DND-41 (cell line): ENCODE measurements around the gene PIP4K2A.
A peak's percentile ranks its signal among the peaks of the same experiment; 100 is the strongest.

Experiments used
- ATAC-seq: fragments of 200-7000 bp; cut with Tn5 transposase; 3 replicates; pipeline ENCODE4 v1.9.1; 2021; ENCODE audit warnings: low read depth; ENCODE audit not compliant: insufficient read depth
- DNase-seq: peaks from one replicate; pipeline ENCODE4 v3.0.0-alpha.2; 2020
- H2AFZ ChIP-seq: 2 replicates; pipeline ENCODE4 v1.6.0; 2012; ENCODE audit warnings: low read depth, low read length
- H3K27ac ChIP-seq: 2 replicates; pipeline ENCODE4 v1.5.1; 2012; ENCODE audit warnings: low read length, inconsistent platforms
- H3K27me3 ChIP-seq: fragments of 200-600 bp; sonication (generic); 2 replicates; pipeline ENCODE4 v1.6.0; 2012; ENCODE audit warnings: low read length, mild to moderate bottlenecking, inconsistent platforms; ENCODE audit not compliant: insufficient read depth, poor library complexity
- H3K36me3 ChIP-seq: 2 replicates; pipeline ENCODE4 v1.5.1; 2012; ENCODE audit warnings: low read length, inconsistent platforms; ENCODE audit not compliant: insufficient read depth
- H3K4me1 ChIP-seq: 2 replicates; pipeline ENCODE4 v1.5.1; 2012; ENCODE audit warnings: mild to moderate bottlenecking, low read length; ENCODE audit not compliant: insufficient read depth
- H3K4me2 ChIP-seq: 2 replicates; pipeline ENCODE4 v1.6.0; 2012; ENCODE audit warnings: mild to moderate bottlenecking, moderate library complexity, low read length, inconsistent platforms; ENCODE audit not compliant: insufficient read depth
- H3K4me3 ChIP-seq, 2 experiments: fragments of 200-600 bp in 1 of 2; shearing (Covaris generic) in 1 of 2; 2 replicates each; pipeline ENCODE4 v1.5.1; 2012 to 2016; ENCODE audit warnings: inconsistent platforms in 2 of 2, low read length in 2 of 2, mild to moderate bottlenecking in 2 of 2, low read depth in 1 of 2, moderate library complexity in 1 of 2
- H3K79me2 ChIP-seq: 2 replicates; pipeline ENCODE4 v1.6.0; 2012; ENCODE audit warnings: low read length, inconsistent platforms; ENCODE audit not compliant: insufficient read depth
- H3K9ac ChIP-seq: 2 replicates; pipeline ENCODE4 v1.6.0; 2012; ENCODE audit warnings: low read depth, mild to moderate bottlenecking, inconsistent platforms, low read length, moderate library complexity
- H3K9me3 ChIP-seq: 2 replicates; pipeline ENCODE4 v1.5.1; 2012; ENCODE audit warnings: low read length, moderate library complexity, mild to moderate bottlenecking, inconsistent platforms; ENCODE audit not compliant: insufficient read depth, severe bottlenecking
- H4K20me1 ChIP-seq: 2 replicates; pipeline ENCODE4 v1.6.0; 2012; ENCODE audit warnings: low read length; ENCODE audit not compliant: insufficient read depth
- EZH2 ChIP-seq: IDR thresholded peaks from 3 replicates; pipeline ENCODE4 v1.6.1; 2012; ENCODE audit warnings: borderline replicate concordance, low read depth, mild to moderate bottlenecking, moderate library complexity, low read length, inconsistent platforms; ENCODE audit not compliant: severe bottlenecking
- TF ChIP-seq, protein P1 (sequence below): IDR thresholded peaks from 2 replicates; pipeline ENCODE4 v1.5.1; 2012; ENCODE audit warnings: borderline replicate concordance, low read length, moderate library complexity, mild to moderate bottlenecking; ENCODE audit not compliant: poor library complexity, severe bottlenecking; ENCODE audit errors: extremely low read depth

PIP4K2A gene

DNA sequence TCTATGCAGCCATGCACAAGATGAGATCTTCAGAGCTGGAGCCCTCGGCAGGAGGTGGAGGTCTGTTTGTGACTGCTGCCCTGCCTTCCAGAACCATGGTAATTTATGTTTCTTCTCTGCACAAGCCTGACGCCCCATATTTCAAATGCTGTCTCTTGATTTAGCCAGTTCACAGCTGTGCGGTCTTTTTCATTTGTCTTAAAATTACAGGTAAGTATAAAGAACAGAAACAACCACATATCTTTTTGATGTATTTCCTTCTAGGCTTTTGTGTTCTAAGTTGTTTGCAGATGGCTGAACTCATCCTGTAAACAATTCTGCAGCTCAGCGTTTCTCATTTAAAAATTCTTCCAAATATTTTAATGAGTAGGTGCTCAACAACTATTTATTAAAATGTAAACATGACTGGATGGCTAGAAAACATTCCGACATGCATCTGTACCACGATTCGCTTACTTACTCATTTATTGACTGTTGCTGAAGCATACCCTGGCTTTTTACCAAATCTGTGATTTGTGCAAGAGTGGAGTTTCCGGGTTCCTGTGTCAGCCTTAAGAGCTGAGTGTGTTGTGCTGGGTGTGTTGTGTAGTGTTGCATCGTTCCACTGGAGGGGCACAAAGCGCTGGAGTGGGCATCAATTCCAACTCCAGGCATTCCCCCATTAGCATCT lies 58.9 kb downstream of the PIP4K2A start:
- no peak overlapping the region for H3K9ac ChIP-seq
- peaks cover 77% of the 10 kb centered on the region for H4K20me1 ChIP-seq
- H2AFZ ChIP-seq, result no peak overlapping the region
- H3K4me3 ChIP-seq, result no peak overlapping the region
- H3K27me3 ChIP-seq, result no peaks in the 10 kb centered on the region
- TF ChIP-seq, protein P1, sequence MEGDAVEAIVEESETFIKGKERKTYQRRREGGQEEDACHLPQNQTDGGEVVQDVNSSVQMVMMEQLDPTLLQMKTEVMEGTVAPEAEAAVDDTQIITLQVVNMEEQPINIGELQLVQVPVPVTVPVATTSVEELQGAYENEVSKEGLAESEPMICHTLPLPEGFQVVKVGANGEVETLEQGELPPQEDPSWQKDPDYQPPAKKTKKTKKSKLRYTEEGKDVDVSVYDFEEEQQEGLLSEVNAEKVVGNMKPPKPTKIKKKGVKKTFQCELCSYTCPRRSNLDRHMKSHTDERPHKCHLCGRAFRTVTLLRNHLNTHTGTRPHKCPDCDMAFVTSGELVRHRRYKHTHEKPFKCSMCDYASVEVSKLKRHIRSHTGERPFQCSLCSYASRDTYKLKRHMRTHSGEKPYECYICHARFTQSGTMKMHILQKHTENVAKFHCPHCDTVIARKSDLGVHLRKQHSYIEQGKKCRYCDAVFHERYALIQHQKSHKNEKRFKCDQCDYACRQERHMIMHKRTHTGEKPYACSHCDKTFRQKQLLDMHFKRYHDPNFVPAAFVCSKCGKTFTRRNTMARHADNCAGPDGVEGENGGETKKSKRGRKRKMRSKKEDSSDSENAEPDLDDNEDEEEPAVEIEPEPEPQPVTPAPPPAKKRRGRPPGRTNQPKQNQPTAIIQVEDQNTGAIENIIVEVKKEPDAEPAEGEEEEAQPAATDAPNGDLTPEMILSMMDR, result no peak
- no peak for TF ChIP-seq EZH2
- peaks cover 72% of the 10 kb centered on the region for H3K79me2 ChIP-seq
- peak; percentile 71 for ATAC-seq
- peaks cover 9% of the 10 kb centered on the region; the same call in 1 of the 2 replicates for H3K4me1 ChIP-seq
- H3K27ac ChIP-seq, result no peak overlapping the region
- no peak overlapping the region for H3K4me2 ChIP-seq
- DNase-seq, result peak; percentile 20
- peaks cover 6% of the 10 kb centered on the region for H3K36me3 ChIP-seq
- no peaks in the 10 kb centered on the region for H3K9me3 ChIP-seq

DNA sequence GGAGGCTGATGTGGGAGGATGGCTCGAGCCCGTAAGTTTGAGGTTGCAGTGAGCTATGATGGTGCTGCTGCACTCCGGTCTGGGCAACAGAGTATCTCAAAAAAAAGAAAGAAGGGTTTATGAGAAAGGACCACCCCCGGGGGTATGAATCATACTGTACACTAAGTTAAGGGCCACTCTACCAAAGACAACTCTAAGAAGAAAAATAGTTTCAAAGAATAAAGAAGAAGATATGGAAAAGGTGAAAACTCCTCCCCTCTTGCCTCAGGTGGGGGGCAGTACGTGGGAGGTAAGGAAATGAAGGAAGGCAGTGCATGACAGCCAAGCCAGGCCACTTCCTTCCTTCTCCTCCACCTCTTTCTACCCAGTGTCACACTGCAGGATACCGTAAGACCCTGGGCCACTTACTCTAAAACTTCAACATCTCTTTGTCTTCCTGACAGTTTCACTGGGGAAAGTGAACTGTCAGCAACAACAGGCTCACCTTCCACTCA lies 61.3 kb downstream of the PIP4K2A start:
- H3K27me3 ChIP-seq, result no peaks in the 10 kb centered on the region
- H3K9me3 ChIP-seq, result no peaks in the 10 kb centered on the region
- peak; percentile 60 for ATAC-seq
- H4K20me1 ChIP-seq, result peaks cover 84% of the 10 kb centered on the region
- peaks cover 33% of the 10 kb centered on the region for H3K4me1 ChIP-seq
- peaks cover 65% of the 10 kb centered on the region for H3K79me2 ChIP-seq
- H3K27ac ChIP-seq, result no peak overlapping the region
- H3K4me2 ChIP-seq, result no peak overlapping the region
- no peak overlapping the region for H3K4me3 ChIP-seq
- no peak overlapping the region for H3K9ac ChIP-seq
- peaks cover 11% of the 10 kb centered on the region for H3K36me3 ChIP-seq
- H2AFZ ChIP-seq, result no peak overlapping the region
- no peak for TF ChIP-seq EZH2
- TF ChIP-seq, protein P1, result no peak
- no peak for DNase-seq

DNA sequence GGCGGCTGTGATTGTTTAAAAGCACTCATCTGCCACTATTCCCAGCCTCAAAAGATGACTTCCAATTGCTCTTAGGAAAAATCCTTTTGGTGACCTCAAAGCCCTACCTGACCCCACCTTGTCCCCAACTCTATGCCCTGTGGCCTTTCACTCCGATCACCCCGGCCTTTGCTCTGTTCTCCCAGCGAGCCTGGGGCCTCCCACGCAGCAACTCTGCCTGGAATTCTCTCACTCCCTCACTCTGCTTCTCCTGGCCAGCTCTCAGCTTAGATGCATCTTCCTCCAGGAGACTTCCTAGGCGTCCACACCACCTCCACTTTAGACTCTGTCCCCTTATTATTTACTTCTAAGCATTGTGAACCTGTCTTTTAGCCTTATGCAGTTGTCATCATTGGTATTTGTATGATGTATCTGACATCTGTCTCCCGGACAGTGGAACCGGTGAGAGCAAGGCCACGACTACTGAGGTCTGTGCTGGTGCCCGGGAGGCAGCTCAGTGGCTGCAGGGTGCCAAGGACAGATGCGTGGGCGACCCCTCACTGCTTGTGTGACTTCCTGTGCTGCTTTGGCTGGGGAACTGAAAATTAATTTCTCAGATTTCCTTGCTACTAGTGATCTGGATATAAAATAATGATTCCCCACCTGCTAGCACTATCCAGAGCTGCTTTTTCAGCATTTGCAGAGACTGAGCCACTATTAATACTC lies 63.0 kb downstream of the PIP4K2A start:
- Histone ChIP-seq H3K4me2 (no peak overlapping the region), H3K79me2 (peaks cover 56% of the 10 kb centered on the region), H3K4me1 (peaks cover 49% of the 10 kb centered on the region), H3K27ac (no peak overlapping the region), H2AFZ (no peak overlapping the region), H3K4me3 (no peak overlapping the region), H3K36me3 (peaks cover 11% of the 10 kb centered on the region), H4K20me1 (peaks cover 89% of the 10 kb centered on the region), H3K9ac (no peak overlapping the region), H3K9me3 (no peaks in the 10 kb centered on the region), H3K27me3 (no peaks in the 10 kb centered on the region)
- DNase-seq (no peak), ATAC-seq (no peak)
- TF ChIP-seq, protein P1, result no peak
- no peak for TF ChIP-seq EZH2
